Neuronal stem cell (in vitro differentiated cells): ENCODE results near the gene CIRBP.
A peak's percentile ranks its signal among the peaks of the same experiment; 100 is the strongest.

ENCODE experiments used
- DNase-seq: peaks from one replicate; pipeline ENCODE4 v3.0.0-alpha.2; 2013; ENCODE audit warnings: low spot score
- H2AFZ ChIP-seq: one replicate; pipeline ENCODE4 v1.6.1; 2013; ENCODE audit warnings: mild to moderate bottlenecking, low read length, inconsistent platforms
- H2AK5ac ChIP-seq: 2 replicates; pipeline ENCODE4 v1.6.1; 2013; ENCODE audit warnings: low read depth, mild to moderate bottlenecking, inconsistent platforms, low read length, moderate library complexity, mixed read lengths
- H2BK120ac ChIP-seq: 2 replicates; pipeline ENCODE4 v1.6.1; 2013; ENCODE audit warnings: low read depth, mild to moderate bottlenecking, inconsistent platforms, low read length, moderate library complexity, mixed read lengths
- H2BK12ac ChIP-seq: one replicate; pipeline ENCODE4 v1.6.1; 2013; ENCODE audit warnings: low read length, inconsistent platforms
- H2BK15ac ChIP-seq: 2 replicates; pipeline ENCODE4 v1.6.1; 2013; ENCODE audit warnings: mild to moderate bottlenecking, low read length, inconsistent platforms, mixed read lengths
- H2BK5ac ChIP-seq: one replicate; pipeline ENCODE4 v1.6.1; 2013; ENCODE audit warnings: inconsistent platforms, mild to moderate bottlenecking, low read length, moderate library complexity
- H3K14ac ChIP-seq: one replicate; pipeline ENCODE4 v1.6.1; 2013; ENCODE audit warnings: low read length, inconsistent platforms
- H3K18ac ChIP-seq: 2 replicates; pipeline ENCODE4 v1.6.1; 2013; ENCODE audit warnings: low read length, inconsistent platforms
- H3K23ac ChIP-seq: 2 replicates; pipeline ENCODE4 v1.6.1; 2013; ENCODE audit warnings: low read depth, mild to moderate bottlenecking, mixed read lengths, low read length, inconsistent platforms; ENCODE audit not compliant: poor library complexity
- H3K27ac ChIP-seq: replicated peaks from 3 replicates; pipeline ENCODE4 v1.5.1; 2013; ENCODE audit warnings: low read length, inconsistent platforms
- H3K27me3 ChIP-seq, 3 experiments: 2 replicates each; pipeline ENCODE4 v1.6.1; 2013; ENCODE audit warnings: low read length in 3 of 3, mild to moderate bottlenecking in 2 of 3, inconsistent platforms in 1 of 3, low read depth in 1 of 3, mixed read lengths in 1 of 3, moderate library complexity in 1 of 3; ENCODE audit not compliant: control insufficient read depth in 3 of 3, insufficient read depth in 3 of 3
- H3K36me3 ChIP-seq, 2 donors: replicated peaks in 1 of 2; 2 replicates each; pipeline ENCODE4 v1.6.1; 2013; ENCODE audit warnings: low read length in 2 of 2; ENCODE audit not compliant: control insufficient read depth in 2 of 2, insufficient read depth in 2 of 2
- H3K4ac ChIP-seq: 2 replicates; pipeline ENCODE4 v1.6.1; 2013; ENCODE audit warnings: inconsistent platforms, mild to moderate bottlenecking, low read length, moderate library complexity
- H3K4me1 ChIP-seq, 2 donors: 1 replicate in 1 of 2; 2 replicates in 1 of 2; pipeline ENCODE4 v1.6.1; 2013; ENCODE audit warnings: low read length in 2 of 2, low read depth in 1 of 2; ENCODE audit not compliant: control insufficient read depth in 2 of 2, insufficient read depth in 1 of 2
- H3K4me2 ChIP-seq: one replicate; pipeline ENCODE4 v1.6.1; 2013; ENCODE audit warnings: mild to moderate bottlenecking, low read length, inconsistent platforms; ENCODE audit not compliant: insufficient read depth, poor library complexity, severe bottlenecking
- H3K4me3 ChIP-seq, 2 donors: 2 replicates each; pipeline ENCODE4 v1.5.1; 2013; ENCODE audit warnings: low read length in 2 of 2, mild to moderate bottlenecking in 2 of 2, inconsistent platforms in 1 of 2, moderate library complexity in 1 of 2
- H3K79me1 ChIP-seq: one replicate; pipeline ENCODE4 v1.6.1; 2013; ENCODE audit warnings: low read depth, mild to moderate bottlenecking, inconsistent platforms, low read length, moderate library complexity
- H3K9ac ChIP-seq: one replicate; pipeline ENCODE4 v1.6.1; 2013; ENCODE audit warnings: mild to moderate bottlenecking, low read depth, low read length, inconsistent platforms; ENCODE audit not compliant: poor library complexity
- H3K9me3 ChIP-seq, 2 donors: replicated peaks in 1 of 2; 2 replicates each; pipeline versions ENCODE3 to v1.6.1; 2013; ENCODE audit warnings: low read length in 2 of 2, mild to moderate bottlenecking in 2 of 2, inconsistent platforms in 1 of 2, low read depth in 1 of 2, mixed read lengths in 1 of 2, moderate library complexity in 1 of 2; ENCODE audit not compliant: control insufficient read depth in 2 of 2, insufficient read depth in 1 of 2
- H4K8ac ChIP-seq: one replicate; pipeline ENCODE4 v1.6.1; 2013; ENCODE audit warnings: low read depth, mild to moderate bottlenecking, inconsistent platforms, low read length, moderate library complexity
- H4K91ac ChIP-seq: one replicate; pipeline ENCODE4 v1.6.1; 2013; ENCODE audit warnings: low read length, low read depth, mild to moderate bottlenecking, inconsistent platforms; ENCODE audit not compliant: poor library complexity
- WGBS, 2 donors: extraction: QIAGEN DNeasy Blood & Tissue Kit; methylation state at CpG; one replicate each; pipeline ENCODE4 v1.1.7; 2013; ENCODE audit warnings: missing lambda C conversion rate in 2 of 2, mixed read lengths in 1 of 2; ENCODE audit not compliant: insufficient read length in 2 of 2, insufficient replicate concordance in 1 of 2; ENCODE audit errors: extremely low coverage in 2 of 2; 5-methylcytosine and 5-hydroxymethylcytosine counted together

CIRBP gene

DNA sequence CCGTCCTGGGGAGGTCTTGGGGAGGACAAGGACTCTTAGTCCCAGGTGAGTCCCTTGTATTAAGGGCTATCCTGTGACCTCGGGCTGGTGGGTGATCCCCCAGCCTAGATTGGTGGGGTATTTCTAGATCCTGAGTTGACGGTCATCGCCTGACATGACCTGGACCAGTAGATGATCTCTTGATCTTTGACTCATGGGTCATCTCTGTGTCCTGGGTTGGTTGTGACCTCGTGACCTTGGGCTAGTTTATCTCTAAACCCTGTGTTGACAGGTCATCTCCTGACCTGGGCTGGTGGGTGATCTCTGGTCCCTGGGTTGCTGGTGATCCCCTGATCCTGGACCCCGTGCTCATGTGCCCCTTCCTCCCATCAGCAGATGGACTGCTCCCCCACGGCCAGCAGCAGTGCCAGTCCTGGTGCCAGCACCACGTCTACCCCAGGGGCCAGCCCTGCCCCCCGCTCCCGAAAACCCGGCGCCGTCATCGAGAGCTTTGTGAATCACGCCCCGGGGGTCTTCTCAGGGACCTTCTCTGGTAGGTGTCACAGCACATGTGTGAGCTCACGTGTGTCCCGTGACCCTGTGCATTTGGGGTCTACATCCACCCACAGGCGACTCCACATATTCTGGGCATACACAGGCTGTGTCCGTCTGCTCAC, 14.5 kb upstream of the CIRBP start:
- H2BK120ac ChIP-seq, result no peak overlapping the region
- no peak overlapping the region for H3K4me3 ChIP-seq
- peaks cover 29% of the 10 kb centered on the region for H3K79me1 ChIP-seq
- peak overlapping the region; percentile 23 for H4K8ac ChIP-seq
- H4K91ac ChIP-seq, result no peak overlapping the region
- H3K4me2 ChIP-seq, result no peak overlapping the region
- DNase-seq, result no peak
- H2BK12ac ChIP-seq, result no peak overlapping the region
- H2BK5ac ChIP-seq, result no peak overlapping the region
- H3K4me1 ChIP-seq, result peaks cover 13 to 41% of the 10 kb centered on the region in 2 donors
- H3K23ac ChIP-seq, result peak overlapping the region; percentile 91
- peak overlapping the region; percentile 64 for H3K9ac ChIP-seq
- H3K27ac ChIP-seq, result peak overlapping the region; percentile 24
- H2AK5ac ChIP-seq, result no peak overlapping the region
- peaks cover 52 to 82% of the 10 kb centered on the region in 2 donors for H3K36me3 ChIP-seq
- no peaks in the 10 kb centered on the region for H3K27me3 ChIP-seq
- H2AFZ ChIP-seq, result no peak overlapping the region
- no peak overlapping the region for H3K14ac ChIP-seq
- no peaks in the 10 kb centered on the region for H3K9me3 ChIP-seq
- WGBS, 2 donors, result no CpG with 5 or more reads among the region's 20 CpGs
- H3K18ac ChIP-seq, result no peak overlapping the region
- no peak overlapping the region for H3K4ac ChIP-seq
- H2BK15ac ChIP-seq, result no peak overlapping the region

GRCh38 chr19:1255186-1256161, 13.7 kb upstream of the CIRBP start:
- Histone ChIP-seq H4K91ac (no peak overlapping the region), H2AK5ac (peak overlapping the region; percentile 19), H2BK12ac (no peak overlapping the region), H2BK15ac (no peak overlapping the region), H3K9me3 (no peaks in the 10 kb centered on the region), H3K4me3 (no peak overlapping the region), H3K23ac (peak overlapping the region; percentile 91), H3K27me3 (no peaks in the 10 kb centered on the region), H3K79me1 (peaks cover 33% of the 10 kb centered on the region), H3K4me2 (no peak overlapping the region), H2AFZ (no peak overlapping the region), H3K4me1 (peaks cover 21 to 47% of the 10 kb centered on the region in 2 donors), H3K36me3 (peaks cover 52 to 82% of the 10 kb centered on the region in 2 donors), H3K27ac (peak overlapping the region; percentile 54), H4K8ac (peak overlapping the region; percentile 23), H3K14ac (no peak overlapping the region), H2BK120ac (no peak overlapping the region), H3K18ac (no peak overlapping the region), H3K4ac (no peak overlapping the region), H3K9ac (peak overlapping the region; percentile 61), H2BK5ac (no peak overlapping the region)
- DNase-seq, result no peak
- WGBS, 2 donors, result no CpG with 5 or more reads among the region's 52 CpGs

DNA sequence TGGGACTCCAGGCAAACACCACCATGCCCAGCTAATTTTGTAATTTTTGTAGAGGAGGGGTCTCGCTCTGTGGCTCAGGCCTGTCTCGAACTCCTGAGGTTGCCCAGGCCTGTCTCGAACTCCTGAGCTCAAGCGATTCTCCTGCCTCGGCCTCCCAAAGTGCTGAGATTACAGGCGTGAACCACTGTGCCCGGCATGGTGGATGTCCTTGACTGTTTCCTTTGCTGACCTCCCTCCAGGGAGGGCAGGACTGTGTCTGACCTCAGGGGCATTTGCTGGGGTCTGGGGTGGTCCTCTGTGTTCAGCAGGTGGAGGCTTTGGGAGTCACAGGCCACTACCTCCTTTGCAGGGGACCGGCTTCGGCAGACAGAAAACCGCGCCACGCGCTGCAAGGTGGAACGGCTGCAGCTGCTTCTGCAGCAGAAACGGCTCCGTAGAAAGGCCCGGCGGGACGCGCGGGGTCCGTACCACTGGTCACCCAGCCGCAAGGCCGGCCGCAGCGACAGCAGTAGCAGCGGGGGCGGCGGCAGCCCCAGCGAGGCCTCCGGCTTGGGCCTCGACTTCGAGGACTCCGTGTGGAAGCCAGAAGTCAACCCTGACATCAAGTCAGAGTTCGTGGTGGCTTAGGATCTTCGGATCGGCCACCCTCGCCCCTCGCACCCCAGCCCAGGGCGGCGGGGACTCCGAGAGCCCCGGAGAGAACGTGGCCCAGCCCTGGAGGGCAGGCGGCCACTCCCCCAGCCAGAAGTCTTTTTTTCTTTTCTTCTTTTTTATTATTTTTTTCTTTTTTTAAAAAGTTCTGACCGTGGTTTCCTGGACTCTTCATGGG, 12.3 kb upstream of the CIRBP start:
- Histone ChIP-seq H3K4me3 (no peak overlapping the region), H3K14ac (no peak overlapping the region), H2BK12ac (no peak overlapping the region), H3K9ac (no peak overlapping the region), H3K27ac (peak overlapping the region; percentile 56), H3K4me2 (no peak overlapping the region), H2BK120ac (no peak overlapping the region), H4K8ac (no peak overlapping the region), H2AK5ac (no peak overlapping the region), H3K23ac (peak overlapping the region; percentile 91), H3K79me1 (peaks cover 34% of the 10 kb centered on the region), H3K36me3 (peaks cover 45 to 74% of the 10 kb centered on the region in 2 donors), H3K9me3 (no peaks in the 10 kb centered on the region), H4K91ac (no peak overlapping the region), H3K18ac (no peak overlapping the region), H2BK5ac (no peak overlapping the region), H2BK15ac (no peak overlapping the region), H2AFZ (no peak overlapping the region), H3K4ac (no peak overlapping the region), H3K4me1 (peaks cover 26 to 50% of the 10 kb centered on the region in 2 donors), H3K27me3 (no peaks in the 10 kb centered on the region)
- no CpG with 5 or more reads among the region's 46 CpGs for WGBS, 2 donors
- no peak for DNase-seq
